PC-3 (cell line): ENCODE results near the gene CORT. TPM values are rescaled to one million over a fixed set of nuclear protein-coding genes. Genes with fewer than 3 reads are reported as not detected.
"Not testable (repeated sequence)": the region's sequence is repeated elsewhere in the genome, so short reads cannot be mapped to it uniquely, and the experiment has no call there.

ENCODE experiments used
- ATAC-seq: fragments of 200-7000 bp; cut with Tn5 transposase; 2 replicates; pipeline ENCODE4 v1.9.1; 2020; ENCODE audit warnings: mild to moderate bottlenecking, moderate library complexity
- BruUV-seq: library from RNA; stranded (reverse); fragments of 400-500 nt; replicated peaks from 2 replicates; lab custom pipeline; 2021; lab: Mats Ljungman, UMichigan
- CTCF ChIA-PET: fragments of 300-600 bp; sonication (Branson Sonifier 250); formaldehyde crosslinking; loops from one replicate; lab custom pipeline; 2022; ENCODE audit warnings: antibody characterized with exemption; lab: Charles Lee
- POLR2A ChIA-PET: fragments of 300-600 bp; sonication (Branson Sonifier 250); formaldehyde crosslinking; loops from one replicate; lab custom pipeline; 2022; ENCODE audit warnings: antibody characterized with exemption; ENCODE audit not compliant: unreplicated experiment; lab: Charles Lee
- DNase-seq: peaks from one replicate; pipeline ENCODE4 v3.0.0-alpha.2; 2015
- H2AFZ ChIP-seq: fragments of 300-600 bp; sonication (generic); 2 replicates; pipeline ENCODE4 v1.6.0; 2016; ENCODE audit warnings: antibody characterized with exemption, low read length
- H3F3A ChIP-seq: fragments of 300-600 bp; sonication (generic); one replicate; pipeline ENCODE4 v1.6.0; 2017; ENCODE audit warnings: antibody characterized with exemption, low read length, control low read depth, mild to moderate bottlenecking; ENCODE audit not compliant: unreplicated experiment
- H3K27ac ChIP-seq: fragments of 300-600 bp; sonication (generic); 2 replicates; pipeline ENCODE4 v1.5.1; 2016; ENCODE audit warnings: mild to moderate bottlenecking, low read length
- H3K27me3 ChIP-seq: fragments of 300-600 bp; sonication (generic); 2 replicates; pipeline ENCODE4 v1.6.1; 2016; ENCODE audit warnings: low read length, mixed read lengths
- H3K36me3 ChIP-seq: fragments of 300-600 bp; sonication (generic); 2 replicates; pipeline ENCODE4 v1.6.1; 2016; ENCODE audit warnings: low read depth, mixed run types, low read length, mixed read lengths
- H3K4me1 ChIP-seq: fragments of 300-600 bp; sonication (generic); 2 replicates; pipeline ENCODE4 v1.5.1; 2016; ENCODE audit warnings: low read length; ENCODE audit not compliant: insufficient read depth
- H3K4me2 ChIP-seq: fragments of 300-600 bp; sonication (generic); 2 replicates; pipeline ENCODE4 v1.6.0; 2016; ENCODE audit warnings: low read length
- H3K4me3 ChIP-seq: fragments of 300-600 bp; sonication (generic); 2 replicates; pipeline ENCODE4 v1.5.1; 2016; ENCODE audit warnings: mild to moderate bottlenecking, low read length, mixed read lengths
- H3K79me2 ChIP-seq: fragments of 300-600 bp; sonication (generic); 2 replicates; pipeline ENCODE4 v1.6.1; 2017; ENCODE audit warnings: low read length, mixed read lengths
- H3K9ac ChIP-seq: fragments of 300-600 bp; sonication (generic); 2 replicates; pipeline ENCODE4 v1.6.0; 2016; ENCODE audit warnings: mild to moderate bottlenecking, low read length
- H3K9me2 ChIP-seq: fragments of 300-600 bp; sonication (generic); replicated peaks from 2 replicates; pipeline ENCODE4 v1.6.1; 2016; ENCODE audit warnings: mixed run types, low read length, mixed read lengths
- H3K9me3 ChIP-seq: fragments of 300-600 bp; sonication (generic); 2 replicates; pipeline ENCODE4 v1.6.1; 2016; ENCODE audit warnings: low read length, mixed read lengths
- H4K20me1 ChIP-seq: fragments of 300-600 bp; sonication (generic); 2 replicates; pipeline ENCODE4 v1.6.1; 2016; ENCODE audit warnings: low read length, mixed read lengths
- CTCF ChIP-seq: fragments of 300-600 bp; sonication (generic); conservative IDR thresholded peaks from 2 replicates; pipeline ENCODE4 v1.5.1; 2017; ENCODE audit warnings: antibody characterized with exemption, low read depth, mild to moderate bottlenecking, low read length
- EZH2 ChIP-seq: fragments of 300-600 bp; sonication (generic); IDR thresholded peaks from one replicate; pipeline ENCODE4 v1.6.1; 2017; ENCODE audit warnings: antibody characterized with exemption, mild to moderate bottlenecking, low read length; ENCODE audit not compliant: unreplicated experiment
- EZH2phosphoT487 ChIP-seq: fragments of 300-600 bp; sonication (generic); IDR thresholded peaks from 2 replicates; pipeline ENCODE4 v1.6.1; 2018; ENCODE audit warnings: mild to moderate bottlenecking, antibody characterized with exemption, low read length, borderline replicate concordance
- intact Hi-C: fragments of 100-400 bp; cut with micrococcal nuclease; formaldehyde crosslinking; loops from 2 replicates; pipeline ENCODE4 v1.9.0; 2023
- total RNA-seq: library from RNA; depleted of rRNA; stranded (reverse); fragments of >200 nt; gene quantifications from 2 replicates; pipeline ENCODE4 v1.2.3, GENCODE V29; 2014

CORT gene
- total RNA-seq, 1 experiment from 2014 or later, result not detected

DNA sequence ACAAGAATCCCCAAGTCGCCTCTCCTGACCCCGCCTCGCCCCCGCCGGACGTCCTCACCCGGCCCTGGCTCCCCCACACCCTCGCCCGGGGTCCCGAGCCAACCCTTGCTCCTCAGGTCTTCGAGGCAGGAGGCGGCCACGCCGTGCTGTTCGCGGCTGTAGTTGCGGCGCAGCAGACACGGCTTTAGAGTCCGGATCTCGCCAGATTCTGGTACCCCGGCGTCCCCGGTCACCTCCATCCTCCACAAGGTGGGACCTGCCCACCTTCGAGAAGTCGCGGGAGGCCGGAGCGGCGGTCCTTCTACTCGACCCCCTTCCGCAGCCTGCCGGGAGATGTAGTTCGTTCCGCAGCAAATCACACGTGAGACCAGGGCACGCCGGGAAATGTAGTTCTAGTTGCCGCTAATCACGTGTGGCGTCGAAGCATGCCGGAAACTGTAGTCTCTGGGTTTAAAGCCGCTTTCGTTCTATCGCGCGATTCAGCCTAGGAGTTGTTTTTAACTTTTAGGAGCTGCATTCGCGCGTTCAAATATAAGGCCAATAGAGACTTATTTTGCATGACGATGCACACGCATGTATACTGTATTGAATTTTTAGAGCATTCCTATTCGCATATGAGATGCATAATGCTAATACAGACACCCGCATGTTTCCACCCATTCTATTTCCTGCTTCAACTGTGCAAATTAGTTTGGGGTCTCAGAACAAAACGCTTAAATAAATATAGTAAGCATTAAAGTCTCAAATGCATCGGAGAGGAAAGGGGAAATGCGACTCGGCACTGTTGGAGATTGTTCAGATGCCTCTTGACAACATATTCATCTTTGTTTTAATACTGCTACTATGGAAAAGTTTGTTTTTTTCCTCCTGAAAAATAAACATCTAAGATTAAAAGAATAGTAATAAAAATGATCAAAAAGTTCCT lies 22.7 kb downstream of the CORT start, which contains the start of gene DFFA:
TSS of gene DFFA (minus strand) at position 310 of the 925 bp plus-strand sequence. CDS start at position 239, 71 bp downstream.
- ChIA-PET CTCF (no interaction called here), POLR2A (no interaction called here)
- intact Hi-C loops, result loop anchor here (1.0 kb wide), 1 partner anchor 42 kb away; the partner anchor contains the start of gene CENPS

DNA sequence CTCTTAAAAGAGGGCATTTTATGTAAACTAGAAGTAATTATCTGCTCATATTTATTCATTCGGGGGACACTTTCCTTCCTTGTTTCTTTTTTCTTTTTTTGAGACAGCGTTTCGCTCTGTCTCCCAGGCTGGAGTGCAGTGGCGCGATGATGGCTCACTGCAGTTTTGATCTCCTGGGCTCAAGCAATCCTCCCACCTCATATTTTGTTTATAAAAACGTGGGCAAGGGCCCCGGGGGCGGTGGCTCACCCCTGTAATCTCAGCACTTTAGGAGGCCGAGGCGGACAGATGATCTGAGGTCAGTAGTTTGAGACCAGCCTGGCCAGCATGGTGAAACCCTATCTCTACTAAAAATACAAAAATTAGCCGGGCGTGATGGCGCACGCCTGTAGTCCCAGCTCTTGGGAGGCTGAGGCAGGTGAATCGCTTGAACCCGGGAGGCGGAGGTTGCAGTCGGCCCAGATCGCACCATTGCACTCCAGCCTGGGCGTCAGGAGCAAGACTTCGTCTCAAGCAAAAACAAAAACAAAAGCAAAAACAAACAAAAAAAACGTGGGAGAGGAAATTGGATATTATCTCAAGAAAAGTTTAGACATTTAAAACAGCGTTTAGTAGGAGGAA lies 23.4 kb downstream of the CORT start:
- peaks cover 52% of the 10 kb centered on the region for H3K79me2 ChIP-seq
- H3K9me2 ChIP-seq, result no peaks in the 10 kb centered on the region
- H4K20me1 ChIP-seq, result no peaks in the 10 kb centered on the region
- no peak for DNase-seq
- peaks cover 24% of the 10 kb centered on the region for H3K4me1 ChIP-seq
- H3K4me3 ChIP-seq, result peak overlapping the region; percentile 92; the same call in 1 of the 2 replicates
- peaks cover 3% of the 10 kb centered on the region for H3K36me3 ChIP-seq
- H3K4me2 ChIP-seq, result peak overlapping the region; percentile 94; the same call in 1 of the 2 replicates
- CTCF ChIA-PET, result no interaction called here
- no peak for TF ChIP-seq EZH2phosphoT487
- TF ChIP-seq EZH2, result no peak
- no peak for TF ChIP-seq CTCF
- H3K9ac ChIP-seq, result no peak overlapping the region
- H2AFZ ChIP-seq, result peak overlapping the region; percentile 95
- intact Hi-C loops, result no loop called here
- no peaks in the 10 kb centered on the region for H3K9me3 ChIP-seq
- ATAC-seq, result no peak
- POLR2A ChIA-PET, result no interaction called here
- no peaks in the 10 kb centered on the region for H3F3A ChIP-seq
- H3K27me3 ChIP-seq, result no peaks in the 10 kb centered on the region
- BruUV-seq, result no TSS peak
- H3K27ac ChIP-seq, result no peak overlapping the region

More for the DNA sequence above, 22.7 kb downstream of the CORT start, which contains the start of gene DFFA:
- peak within 1 kb of the TSS; percentile 94 for H3K4me2 ChIP-seq
- no peaks in the 10 kb centered on the region for H3K27me3 ChIP-seq
- H3K4me3 ChIP-seq, result peak within 1 kb of the TSS; percentile 92
- DNase-seq, result peak; percentile 95
- peak; percentile 71 for ATAC-seq
- no TSS peak for BruUV-seq
- peak within 1 kb of the TSS; percentile 7; the same call in 1 of the 2 replicates for H3K27ac ChIP-seq
- no peaks in the 10 kb centered on the region for H4K20me1 ChIP-seq
- H3K79me2 ChIP-seq, result peaks cover 44% of the 10 kb centered on the region
- peaks cover 5% of the 10 kb centered on the region for H3K36me3 ChIP-seq
- H3K9me2 ChIP-seq, result no peaks in the 10 kb centered on the region
- no peaks in the 10 kb centered on the region for H3F3A ChIP-seq
- peak within 1 kb of the TSS; percentile 81 for H3K9ac ChIP-seq
- H3K4me1 ChIP-seq, result peaks cover 24% of the 10 kb centered on the region
- TF ChIP-seq CTCF (no peak), EZH2phosphoT487 (no peak), EZH2 (no peak)
- H3K9me3 ChIP-seq, result no peaks in the 10 kb centered on the region
- H2AFZ ChIP-seq, result peak within 1 kb of the TSS; percentile 95

DNA sequence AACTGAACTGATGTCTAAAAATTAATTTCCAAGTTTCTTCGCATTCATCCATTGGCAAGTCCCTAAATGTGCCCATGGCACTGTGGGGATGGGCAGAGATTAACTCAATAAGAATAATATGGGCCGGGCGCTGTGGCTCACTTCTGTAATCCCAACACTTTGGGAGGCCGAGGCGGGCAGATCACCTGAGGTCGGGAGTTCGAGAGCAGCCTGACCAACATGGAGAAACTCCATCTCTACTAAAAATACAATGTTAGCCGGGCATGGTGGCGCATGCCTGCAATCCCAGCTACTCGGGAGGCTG lies 24.4 kb downstream of the CORT start:
- H3K27me3 ChIP-seq, H3K9ac ChIP-seq, BruUV-seq, H3K27ac ChIP-seq, POLR2A ChIA-PET, H4K20me1 ChIP-seq, H3F3A ChIP-seq, H3K9me2 ChIP-seq, ATAC-seq, H3K36me3 ChIP-seq, CTCF ChIA-PET, H3K9me3 ChIP-seq, intact Hi-C loops, DNase-seq: not testable (repeated sequence)
- Histone ChIP-seq H3K79me2 (peaks cover 62% of the 10 kb centered on the region), H2AFZ (peak overlapping the region; percentile 73), H3K4me3 (peak overlapping the region; percentile 74; the same call in 1 of the 2 replicates), H3K4me1 (peaks cover 24% of the 10 kb centered on the region), H3K4me2 (peak overlapping the region; percentile 94)
